Germinal center (tissue), 1 donor: ENCODE results near the gene NEK1.

Experiments
- DNase-seq: peaks from one replicate; pipeline ENCODE4 v3.0.0; 2012; ENCODE audit warnings: mixed read lengths, low spot score

The NEK1 gene

GRCh38 chr4:169611991-169612870 lies at the start of gene NEK1:
Gene NEK1, minus strand, starts transcription at chr4:169612583. Its CDS starts 9,953 bp downstream, at chr4:169602630.
- peak; percentile 92 for DNase-seq

GRCh38 chr4:169661761-169662160 lies 49.4 kb upstream of the NEK1 start:
- DNase-seq = no peak

- DNase-seq = no peak
Measured at GRCh38 chr4:169660929-169661328, 48.5 kb upstream of the NEK1 start.

GRCh38 chr4:169659716-169660670 lies 47.6 kb upstream of the NEK1 start:
- peak; percentile 75 for DNase-seq

GRCh38 chr4:169658975-169659715 lies 46.8 kb upstream of the NEK1 start:
- DNase-seq = no peak

GRCh38 chr4:169658196-169658595 lies 45.8 kb upstream of the NEK1 start:
- DNase-seq = no peak

GRCh38 chr4:169657470-169658107 lies 45.2 kb upstream of the NEK1 start:
- DNase-seq = no peak

- no peak for DNase-seq
Measured at GRCh38 chr4:169655401-169655800, 43.0 kb upstream of the NEK1 start.

- no peak for DNase-seq
Measured at GRCh38 chr4:169652535-169652934, 40.2 kb upstream of the NEK1 start.

GRCh38 chr4:169650227-169650936 lies 38.0 kb upstream of the NEK1 start:
- no peak for DNase-seq

- DNase-seq = no peak
Measured at GRCh38 chr4:169649545-169650226, 37.3 kb upstream of the NEK1 start.

- no peak for DNase-seq
Measured at GRCh38 chr4:169645627-169646026, 33.2 kb upstream of the NEK1 start.

GRCh38 chr4:169644802-169645201 lies 32.4 kb upstream of the NEK1 start:
- no peak for DNase-seq

- no peak for DNase-seq
Measured at GRCh38 chr4:169640261-169640870, 28.0 kb upstream of the NEK1 start.

GRCh38 chr4:169634975-169635374 lies 22.6 kb upstream of the NEK1 start:
- no peak for DNase-seq

GRCh38 chr4:169632896-169633295 lies 20.5 kb upstream of the NEK1 start:
- no peak for DNase-seq

GRCh38 chr4:169630069-169630468 lies 17.7 kb upstream of the NEK1 start:
- DNase-seq = no peak

- no peak for DNase-seq
Measured at GRCh38 chr4:169628579-169628978, 16.2 kb upstream of the NEK1 start.

GRCh38 chr4:169627307-169627706 lies 14.9 kb upstream of the NEK1 start:
- DNase-seq = no peak
